Gastroesophageal sphincter (tissue), 4 donors: ENCODE measurements around the gene LDB2. TPM values are rescaled to one million over a fixed set of nuclear protein-coding genes. Genes with fewer than 3 reads are reported as not detected.

Source experiments
- ATAC-seq: fragments of 150-250 bp; one replicate; pipeline ENCODE4 v1.9.1; 2016; ENCODE audit warnings: mild to moderate bottlenecking, moderate library complexity
- H3K27ac ChIP-seq, 4 donors: fragments of 200-600 bp; sonication (generic) in 3 of 4; 1 replicate in 3 of 4; 2 replicates in 1 of 4; pipeline ENCODE4 v1.5.1; 2016 to 2019
- H3K27me3 ChIP-seq: fragments of 200-600 bp; sonication (generic); one replicate; pipeline ENCODE4 v1.5.1; 2019
- H3K36me3 ChIP-seq, 2 donors: fragments of 200-600 bp; sonication (generic); one replicate each; pipeline ENCODE4 v1.5.1; 2019; ENCODE audit warnings: control low read depth in 1 of 2
- H3K4me1 ChIP-seq, 3 donors: fragments of 200-600 bp; sonication (generic); 1 replicate in 2 of 3; 2 replicates in 1 of 3; pipeline ENCODE4 v1.5.1; 2016 to 2019; ENCODE audit warnings: control low read depth in 2 of 3
- H3K4me3 ChIP-seq, 2 donors: fragments of 200-600 bp; sonication (generic); one replicate each; pipeline ENCODE4 v1.5.1; 2019; ENCODE audit warnings: mild to moderate bottlenecking in 1 of 2, moderate library complexity in 1 of 2
- H3K9me3 ChIP-seq, 3 donors: fragments of 200-600 bp; sonication (generic); one replicate each; pipeline ENCODE4 v1.5.1; 2017 to 2019; ENCODE audit warnings: control low read depth in 2 of 3
- CTCF ChIP-seq, 4 experiments: fragments of 200-600 bp in 2 of 4; fragments of 450-650 bp in 2 of 4; sonication (generic) in 1 of 4; IDR thresholded peaks; one replicate each; pipeline ENCODE4 v1.5.1; 2017 to 2019; ENCODE audit warnings: antibody characterized with exemption in 4 of 4, mild to moderate bottlenecking in 2 of 4, moderate library complexity in 2 of 4
- EP300 ChIP-seq: sonication (generic); formaldehyde crosslinking; IDR thresholded peaks from one replicate; pipeline ENCODE4 v1.6.1; 2017; ENCODE audit warnings: antibody characterized with exemption, mild to moderate bottlenecking
- POLR2A ChIP-seq, 2 donors: fragments of 450-650 bp; IDR thresholded peaks; one replicate each; pipeline ENCODE4 v1.6.1; 2017; ENCODE audit warnings: antibody characterized with exemption in 2 of 2, mild to moderate bottlenecking in 2 of 2, moderate library complexity in 1 of 2
- POLR2AphosphoS5 ChIP-seq: sonication (generic); formaldehyde crosslinking; IDR thresholded peaks from one replicate; pipeline ENCODE4 v1.6.1; 2017; ENCODE audit warnings: antibody characterized with exemption
- WGBS, 2 donors: methylation state at CpG; one replicate each; pipeline ENCODE4 v1.1.5; 2018; ENCODE audit warnings: low coverage in 1 of 2; 5-methylcytosine and 5-hydroxymethylcytosine counted together
- total RNA-seq, 4 donors: library from RNA; depleted of rRNA; stranded (reverse); fragments of >200 nt; gene quantifications; one replicate each; pipeline ENCODE4 v1.1.0, GENCODE V29; 2016

The LDB2 gene
- total RNA-seq, 4 donors from 2014 or later: 23.6 to 29.6 (median 28.3) TPM

GRCh38 chr4:16860516-16860915, 37.9 kb downstream of the LDB2 start:
- no peak for ATAC-seq

GRCh38 chr4:16859031-16859430, 39.4 kb downstream of the LDB2 start:
- Histone ChIP-seq H3K27me3 (no peaks in the 10 kb centered on the region), H3K9me3 (no peaks in the 10 kb centered on the region), H3K36me3 (no peaks in the 10 kb centered on the region), H3K4me1 (no peaks in the 10 kb centered on the region), H3K27ac (no peak overlapping the region), H3K4me3 (no peak overlapping the region)
- WGBS, 2 donors: 74 to 79% methylated on average over 4 of the region's 4 CpGs
- TF ChIP-seq POLR2A (IDR thresholded peaks at IDR 0.05) (no peak), POLR2AphosphoS5 (no peak), CTCF (IDR thresholded peaks at IDR 0.05) (no peak), EP300 (no peak)
- ATAC-seq: no peak

More at GRCh38 chr4:16860516-16860915, 37.9 kb downstream of the LDB2 start:
- Histone ChIP-seq H3K9me3 (no peaks in the 10 kb centered on the region), H3K4me3 (no peak overlapping the region), H3K27me3 (no peaks in the 10 kb centered on the region), H3K27ac (peak overlapping the region in 1 of 4 donors; percentile 17), H3K36me3 (no peaks in the 10 kb centered on the region), H3K4me1 (no peaks in the 10 kb centered on the region)
- TF ChIP-seq EP300: no peak
- no peak for TF ChIP-seq CTCF (IDR thresholded peaks at IDR 0.05)
- 50 to 100% methylated on average over 1 of the region's 1 CpG for WGBS, 2 donors

GRCh38 chr4:16858275-16858752, 40.1 kb downstream of the LDB2 start:
- no peaks in the 10 kb centered on the region for H3K27me3 ChIP-seq
- peak; percentile 67 for ATAC-seq
- H3K27ac ChIP-seq: peak overlapping the region in 1 of 4 donors; percentile 2
- TF ChIP-seq EP300 (no peak), POLR2A (IDR thresholded peaks at IDR 0.05) (no peak), POLR2AphosphoS5 (no peak), CTCF (IDR thresholded peaks at IDR 0.05) (no peak)
- no peaks in the 10 kb centered on the region for H3K4me1 ChIP-seq
- no peak overlapping the region for H3K4me3 ChIP-seq
- 53 to 80% methylated on average over 8 to 9 of the region's 9 CpGs for WGBS, 2 donors
- H3K9me3 ChIP-seq: no peaks in the 10 kb centered on the region
- H3K36me3 ChIP-seq: no peaks in the 10 kb centered on the region

- no peak for ATAC-seq
- H3K27me3 ChIP-seq: no peaks in the 10 kb centered on the region
- TF ChIP-seq EP300: no peak
- no peak for TF ChIP-seq CTCF (IDR thresholded peaks at IDR 0.05)
- no peak for TF ChIP-seq POLR2AphosphoS5
- TF ChIP-seq POLR2A (IDR thresholded peaks at IDR 0.05): no peak
- H3K27ac ChIP-seq: peak overlapping the region in 3 of 4 donors; percentile 2 to 43 (median 11)
- H3K4me1 ChIP-seq: peaks cover 0 to 9% (median 0%) of the 10 kb centered on the region in 3 donors
- 68 to 81% methylated on average over 3 to 5 of the region's 5 CpGs for WGBS, 2 donors
- H3K4me3 ChIP-seq: no peak overlapping the region
- no peaks in the 10 kb centered on the region for H3K36me3 ChIP-seq
- no peaks in the 10 kb centered on the region for H3K9me3 ChIP-seq
Observed at GRCh38 chr4:16857425-16857824, 41.0 kb downstream of the LDB2 start.

GRCh38 chr4:16853640-16854039, 44.8 kb downstream of the LDB2 start:
- no peak for ATAC-seq
- Histone ChIP-seq H3K27ac (no peak overlapping the region), H3K9me3 (no peaks in the 10 kb centered on the region), H3K4me3 (no peak overlapping the region), H3K36me3 (no peaks in the 10 kb centered on the region), H3K4me1 (peaks cover 0 to 15% (median 0%) of the 10 kb centered on the region in 3 donors), H3K27me3 (no peaks in the 10 kb centered on the region)
- 100% methylated on average over 2 of the region's 2 CpGs for WGBS, 2 donors
- TF ChIP-seq EP300 (no peak), CTCF (IDR thresholded peaks at IDR 0.05) (no peak), POLR2AphosphoS5 (no peak), POLR2A (IDR thresholded peaks at IDR 0.05) (no peak)
